GM19328 (cell line): ENCODE results near the gene IFT25.

Source experiments
- ATAC-seq: cut with Tn5 transposase; IDR thresholded peaks from one replicate; pipeline ENCODE4 v1.9.1; 2021; ENCODE audit warnings: mild to moderate bottlenecking, moderate library complexity; ENCODE audit not compliant: unreplicated experiment

The IFT25 gene

GRCh38 chr1:53957194-53957818, 11.8 kb upstream of the IFT25 start:
- no peak for ATAC-seq

DNA sequence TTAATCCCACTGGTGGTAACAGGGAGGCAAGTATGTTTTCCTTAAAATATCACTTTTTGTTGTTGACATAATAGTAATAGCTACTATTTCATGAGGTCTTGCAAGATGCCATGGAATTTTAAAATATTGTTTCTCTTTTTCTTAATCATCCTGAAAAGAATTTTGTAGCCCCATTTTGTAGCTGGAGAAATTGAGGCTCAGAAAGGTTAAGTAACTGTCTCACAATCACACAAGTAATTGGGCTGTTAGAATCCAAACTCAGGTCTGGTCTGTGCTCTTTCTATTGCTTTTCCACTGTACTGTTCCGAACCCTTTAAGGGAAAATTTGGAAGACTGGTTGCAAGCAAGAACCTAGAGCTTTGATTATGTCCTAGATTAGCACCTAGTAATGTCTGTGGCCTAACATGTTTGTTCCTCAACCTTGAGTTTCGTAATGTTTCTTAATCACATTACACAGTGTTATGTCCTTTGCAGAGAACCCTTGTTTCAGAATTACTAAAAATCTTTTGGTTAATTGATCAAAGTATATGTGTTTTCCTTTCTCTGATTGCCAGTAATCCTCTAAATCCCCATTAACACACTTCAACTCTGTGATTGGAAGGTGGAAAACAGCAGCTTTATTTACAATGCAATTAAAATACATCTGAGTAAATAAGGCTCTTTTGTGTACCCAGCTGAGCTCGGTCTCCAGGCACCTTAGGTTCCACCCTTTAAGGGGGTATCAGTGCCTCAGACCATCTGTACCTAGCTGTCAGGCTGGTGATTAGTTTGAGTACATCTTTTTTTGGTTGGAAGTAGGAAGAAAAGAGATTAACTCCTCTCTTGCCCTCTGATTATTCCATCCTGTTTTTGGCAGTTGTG, 11.0 kb upstream of the IFT25 start:
- no peak for ATAC-seq

- ATAC-seq, result no peak
These were observed 8.6 kb upstream of the IFT25 start for GRCh38 chr1:53954128-53954527.

- ATAC-seq, result no peak
These were observed 6.2 kb upstream of the IFT25 start for GRCh38 chr1:53951697-53952096.

DNA sequence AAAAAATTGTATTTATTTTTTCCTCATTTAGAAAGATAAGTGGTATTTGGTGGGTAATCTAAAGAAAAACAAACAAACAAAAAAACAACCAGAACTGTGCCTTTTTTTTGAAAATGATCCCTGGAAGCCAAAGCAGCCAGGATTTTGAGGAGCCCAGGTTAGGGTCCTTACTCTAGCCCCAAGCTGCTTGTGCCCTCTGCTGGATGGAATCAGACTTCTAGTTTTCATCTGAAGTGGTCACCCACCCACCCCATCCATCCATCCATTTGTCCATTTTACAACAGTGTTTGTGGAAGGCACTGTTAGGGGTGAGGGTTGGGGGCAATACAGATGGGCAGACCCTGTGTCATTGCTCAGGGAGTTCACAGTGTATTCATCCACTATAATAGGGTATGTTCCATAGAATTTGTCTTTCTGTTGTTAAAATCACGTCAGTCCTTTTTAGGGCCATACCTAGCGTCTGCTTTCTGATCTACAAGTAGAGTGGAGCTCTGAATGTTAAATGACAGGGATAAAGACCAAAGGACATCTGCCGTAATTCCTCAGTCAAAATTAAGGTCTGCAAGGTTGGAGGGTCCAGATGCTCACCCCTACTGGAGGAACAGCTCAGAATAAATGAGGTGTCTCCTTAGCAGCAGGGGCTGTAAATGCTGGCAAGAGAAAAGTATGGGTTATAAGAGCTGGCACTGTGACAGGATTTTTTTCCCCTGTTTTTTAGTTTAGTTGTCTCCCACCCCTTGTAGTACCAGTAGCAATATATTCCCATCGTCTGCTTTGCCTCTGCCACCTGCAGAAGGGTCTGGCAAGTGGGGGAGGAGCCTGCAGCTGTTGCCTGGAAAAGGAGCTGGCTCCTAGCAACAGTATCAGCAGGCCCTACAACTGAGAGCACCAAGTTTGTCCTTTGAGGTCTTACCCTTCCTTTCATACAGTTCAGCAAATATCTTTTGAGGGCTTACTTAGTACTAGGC, 3.8 kb upstream of the IFT25 start:
- ATAC-seq, result no peak

- ATAC-seq, result no peak
These were observed 2.8 kb upstream of the IFT25 start for GRCh38 chr1:53948291-53948690.

- ATAC-seq, result no peak
These were observed 1.8 kb upstream of the IFT25 start for GRCh38 chr1:53947172-53947907.

DNA sequence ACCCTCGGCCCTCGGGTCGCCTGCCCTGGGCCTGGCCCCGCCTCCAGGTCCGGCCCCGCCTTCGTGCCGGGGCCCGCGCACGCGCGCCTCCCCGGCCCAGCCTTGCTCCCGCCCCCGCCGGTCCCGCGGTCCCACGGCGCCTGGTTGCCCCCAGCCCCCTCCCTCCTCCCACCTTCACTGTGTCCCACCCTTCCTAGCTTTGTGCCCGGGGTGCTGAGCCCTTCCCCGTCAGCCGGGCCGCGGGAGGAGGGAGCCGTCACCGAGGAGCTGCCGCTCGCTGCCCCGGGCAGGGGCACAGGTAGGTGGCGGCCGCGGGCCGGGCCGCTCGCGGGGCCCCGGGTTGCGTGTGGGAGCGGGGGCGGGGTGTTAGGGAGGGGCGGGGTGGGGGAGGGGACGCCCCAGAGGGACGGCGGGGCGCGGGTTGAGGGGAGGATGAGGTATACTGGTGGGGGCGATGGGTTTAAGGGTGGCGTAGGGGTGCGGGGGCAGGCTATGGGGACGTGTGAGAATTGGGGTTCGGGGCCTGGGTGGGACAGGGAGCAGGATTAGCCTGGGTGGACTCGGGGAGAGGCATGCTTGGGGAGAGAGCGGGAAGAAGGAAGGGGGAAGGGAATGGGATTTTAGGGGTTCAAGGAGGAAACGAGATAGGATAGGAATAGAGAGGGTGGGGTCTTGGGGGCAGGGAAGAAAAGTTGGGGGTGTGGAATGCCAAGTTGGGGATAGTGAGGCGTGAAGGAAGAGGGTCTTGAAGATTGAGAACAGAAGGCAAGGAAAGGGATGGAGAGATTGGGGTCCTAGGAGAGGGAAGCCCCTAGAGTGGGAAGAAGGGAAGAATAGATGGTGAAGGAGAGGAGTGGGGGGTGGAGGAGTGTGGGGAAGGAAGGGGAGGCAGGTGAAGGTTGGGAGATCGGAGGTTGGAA, 1.0 kb upstream of the IFT25 start, which contains the start of gene LRRC42:
LRRC42 (plus strand) TSS at position 99 of the 920 bp plus-strand sequence. CDS start 5,650 bp downstream, outside the sequence.
- ATAC-seq, result peak; percentile 53

- ATAC-seq, result no peak
These were observed 391 bp downstream of the IFT25 start for GRCh38 chr1:53945183-53945432.

DNA sequence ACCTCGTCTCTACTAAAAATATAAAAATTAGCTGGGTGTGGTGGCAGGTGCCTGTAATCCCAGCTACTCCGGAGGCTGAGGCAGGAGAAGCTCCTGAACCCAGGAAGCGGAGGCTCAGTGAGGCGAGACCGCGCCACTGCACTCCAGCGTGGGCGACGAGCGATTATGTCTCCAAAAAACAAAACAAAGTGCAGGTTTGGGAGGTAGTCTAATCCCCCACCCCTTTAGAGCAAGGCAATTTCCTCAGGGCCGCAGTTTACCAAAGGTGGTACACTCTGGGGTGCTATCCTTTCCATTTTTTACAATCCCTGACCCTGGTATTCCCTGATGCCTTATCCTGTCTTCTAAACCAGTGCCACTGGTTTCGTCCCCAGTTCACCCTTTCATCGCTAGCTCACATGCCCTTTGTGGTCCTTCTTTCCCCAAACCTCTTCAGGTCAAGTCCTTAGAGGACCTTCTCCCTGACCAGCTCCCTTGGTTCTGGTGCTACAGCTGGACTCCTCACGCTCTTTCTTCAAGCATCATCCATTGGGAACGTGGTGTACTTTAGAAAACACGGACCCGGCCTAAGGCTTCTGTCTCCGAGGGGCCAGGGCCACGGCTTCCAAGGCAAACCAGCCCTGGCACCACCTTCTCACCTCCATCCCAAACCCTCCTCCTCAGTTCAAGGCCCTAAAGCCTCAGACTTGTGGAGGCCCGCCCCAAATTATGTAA, 873 bp downstream of the IFT25 start:
- ATAC-seq, result no peak

DNA sequence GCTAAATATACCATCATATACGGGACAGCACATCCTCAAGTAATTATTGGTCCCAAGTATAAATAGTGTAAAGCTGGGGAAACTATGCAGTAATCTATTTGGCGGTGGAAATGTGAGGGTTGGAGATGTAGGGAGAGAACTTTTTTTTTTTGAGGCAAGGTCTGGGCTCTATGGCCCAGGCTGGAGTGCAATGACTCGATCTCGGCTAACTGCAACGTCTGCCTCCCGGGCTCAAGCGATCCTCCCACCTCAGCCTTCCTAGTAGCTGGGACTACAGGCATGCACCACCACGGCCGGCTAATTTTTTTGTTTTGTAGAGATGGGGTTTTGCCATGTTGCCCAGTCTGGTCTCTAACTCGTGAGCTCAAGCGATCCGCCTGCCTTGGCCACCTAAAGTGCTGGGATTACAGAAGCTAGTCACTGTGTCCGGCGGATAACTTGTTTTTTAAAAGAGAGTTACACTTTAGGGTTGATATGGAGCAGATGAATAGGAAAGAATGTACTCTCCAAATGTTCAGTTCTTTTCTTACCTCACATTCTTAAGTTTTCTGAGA, 1.9 kb downstream of the IFT25 start:
- no peak for ATAC-seq

DNA sequence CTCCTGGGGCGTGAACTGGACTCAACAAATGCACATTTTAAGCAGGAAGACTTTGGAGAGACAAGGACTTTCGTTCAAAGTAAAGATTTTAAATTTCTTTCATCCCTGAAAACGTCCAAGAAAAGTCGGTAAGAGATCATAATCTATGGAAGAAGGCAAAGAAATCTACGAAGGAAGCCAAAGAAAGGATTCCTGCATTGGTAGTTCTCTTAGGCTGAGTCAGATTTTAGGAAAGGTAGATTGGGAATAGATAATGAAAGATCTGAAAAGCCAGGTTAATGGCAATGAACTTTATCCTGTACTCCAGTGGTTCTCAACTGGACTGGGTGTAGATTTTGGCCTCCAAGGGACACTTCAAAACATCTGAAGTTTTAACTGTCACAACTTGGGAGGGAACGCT, 2.4 kb downstream of the IFT25 start:
- no peak for ATAC-seq

- no peak for ATAC-seq
These were observed 3.2 kb downstream of the IFT25 start for GRCh38 chr1:53942127-53942957.

DNA sequence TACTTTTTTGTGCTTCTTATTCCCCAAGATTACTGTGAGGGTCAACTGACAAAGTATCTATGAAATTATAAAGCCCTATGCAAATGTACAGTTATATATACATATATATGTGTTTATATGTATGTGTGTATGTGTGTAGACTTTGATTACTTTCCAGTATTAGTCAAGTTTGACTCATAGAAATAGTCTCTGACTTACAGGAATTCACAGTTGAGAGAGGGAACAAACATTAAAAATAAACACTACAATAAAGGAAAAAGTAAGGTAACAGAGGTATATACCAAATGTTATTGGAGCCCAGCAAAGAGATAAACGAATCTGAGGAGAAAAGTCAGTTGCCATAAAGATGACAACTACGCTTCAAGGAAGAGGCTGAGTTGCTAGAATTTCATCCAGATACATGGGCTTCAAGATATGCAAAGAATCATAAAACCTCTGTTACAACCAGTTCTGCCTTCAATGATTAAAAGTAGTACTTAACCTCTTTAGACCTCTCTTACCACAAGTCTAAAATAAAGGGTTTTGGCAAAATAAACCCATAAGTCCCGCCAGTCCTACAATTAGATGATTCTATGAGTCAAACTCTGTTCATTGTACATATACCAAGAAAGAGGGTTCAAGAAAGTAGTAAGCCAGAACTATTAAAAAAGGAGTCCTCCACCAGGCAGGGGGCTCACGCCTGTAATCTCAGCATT, 7.2 kb downstream of the IFT25 start:
- no peak for ATAC-seq

DNA sequence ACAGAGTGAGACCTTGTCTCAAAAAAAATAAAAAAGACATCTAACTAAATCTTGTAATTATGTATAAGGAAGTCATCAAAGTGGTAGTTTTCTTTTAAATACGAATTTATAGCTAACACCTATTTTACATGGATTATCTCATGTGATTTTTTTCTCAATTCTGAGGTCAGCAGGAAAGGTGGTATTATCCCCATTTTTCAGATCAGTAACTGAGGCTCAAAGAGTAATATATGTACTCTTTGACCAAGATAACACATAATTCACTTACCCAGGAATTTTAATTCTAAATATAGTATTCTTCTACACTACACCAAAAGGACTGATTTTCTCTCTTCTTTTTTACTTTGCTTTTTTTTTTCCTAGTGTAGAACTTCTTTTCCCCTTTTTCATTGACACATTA, 9.1 kb downstream of the IFT25 start:
- ATAC-seq, result no peak

DNA sequence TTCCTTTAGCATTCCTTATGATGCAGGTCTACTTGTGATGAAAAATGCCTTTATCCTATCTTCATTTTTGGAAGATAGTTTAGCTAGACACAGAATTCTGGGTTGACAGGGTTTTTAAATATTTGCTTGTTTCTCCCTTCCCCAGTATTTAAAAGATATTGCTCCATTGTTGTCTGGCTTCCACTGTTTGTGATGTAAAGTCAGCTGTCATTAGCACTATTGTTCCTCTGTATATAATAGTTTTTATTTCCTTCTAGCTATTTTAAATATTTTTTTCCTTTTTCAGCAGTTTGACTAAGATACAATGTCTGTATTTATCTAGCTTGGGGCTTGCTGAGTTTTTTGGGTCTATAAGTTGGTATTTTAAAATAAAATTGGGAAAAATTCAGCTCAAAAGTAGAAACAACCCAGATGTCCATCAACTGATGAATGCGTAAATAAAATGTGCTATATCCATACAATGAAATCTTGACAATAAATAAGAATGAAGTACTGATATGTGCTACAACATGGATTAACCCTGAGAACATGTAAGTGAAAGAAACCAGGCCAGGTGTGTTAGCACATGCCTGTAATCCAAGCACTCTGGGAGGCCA, 11.2 kb downstream of the IFT25 start:
- no peak for ATAC-seq

DNA sequence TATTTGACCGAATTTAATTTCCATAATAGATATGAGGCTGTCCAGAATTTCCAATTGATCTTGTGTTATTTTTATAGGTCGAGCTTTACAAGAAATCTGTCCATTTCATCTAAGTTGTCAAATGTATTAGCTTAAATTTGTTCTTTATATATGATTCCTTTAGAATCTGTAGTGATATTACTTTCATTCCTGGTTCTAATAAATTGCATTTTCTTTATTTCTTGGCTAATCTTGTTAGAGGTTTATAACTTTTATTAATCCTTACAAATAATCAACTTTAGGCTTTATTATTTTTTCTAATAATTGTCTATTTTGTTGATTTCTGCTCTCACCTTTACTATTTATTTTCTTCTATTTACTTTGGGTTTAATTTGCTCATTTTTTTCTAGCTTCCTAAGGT, 14.0 kb downstream of the IFT25 start:
- no peak for ATAC-seq
